Panc1 (cell line): ENCODE data around the gene SENP8. TPM values are rescaled to one million over a fixed set of nuclear protein-coding genes. Genes with fewer than 3 reads are reported as not detected.

Experiments
- ATAC-seq: fragments of 200-7000 bp; cut with Tn5 transposase; 2 replicates; pipeline ENCODE4 v1.9.1; 2020; ENCODE audit warnings: mild to moderate bottlenecking, moderate library complexity
- BruUV-seq: library from RNA; stranded (reverse); fragments of 400-500 nt; replicated peaks from 2 replicates; lab custom pipeline; 2021; lab: Mats Ljungman, UMichigan
- CTCF ChIA-PET: fragments of 300-600 bp; sonication (Branson Sonifier 250); formaldehyde crosslinking; loops from one replicate; lab custom pipeline; 2022; ENCODE audit warnings: antibody characterized with exemption; lab: Charles Lee
- POLR2A ChIA-PET: fragments of 300-600 bp; sonication (Branson Sonifier 250); formaldehyde crosslinking; loops from one replicate; lab custom pipeline; 2022; ENCODE audit warnings: antibody characterized with exemption; lab: Charles Lee
- DNase-seq: peaks from one replicate; pipeline ENCODE4 v3.0.0-alpha.2; 2010; ENCODE audit warnings: low read depth, low spot score
- H3K27ac ChIP-seq: 2 replicates; pipeline ENCODE4 v1.5.1; 2011; ENCODE audit warnings: mild to moderate bottlenecking, low read length, inconsistent platforms
- H3K27me3 ChIP-seq: fragments of 200-500 bp; sonication (Bioruptor generic); 2 replicates; pipeline ENCODE4 v1.6.0; 2014; ENCODE audit warnings: low read length, inconsistent platforms; ENCODE audit not compliant: control insufficient read depth, insufficient read depth
- H3K36me3 ChIP-seq: fragments of 200-500 bp; sonication (Bioruptor generic); 2 replicates; pipeline ENCODE4 v1.5.1; 2014; ENCODE audit warnings: inconsistent platforms, mild to moderate bottlenecking, low read length, moderate library complexity; ENCODE audit not compliant: control insufficient read depth, insufficient read depth
- H3K4me1 ChIP-seq: 2 replicates; pipeline ENCODE4 v1.5.1; 2011; ENCODE audit warnings: inconsistent platforms, mild to moderate bottlenecking, low read length, moderate library complexity; ENCODE audit not compliant: control insufficient read depth, insufficient read depth
- H3K4me3 ChIP-seq, 2 experiments: 2 replicates each; pipeline ENCODE4 v1.5.1; 2011 to 2012; ENCODE audit warnings: low read depth in 2 of 2, low read length in 2 of 2, mild to moderate bottlenecking in 2 of 2, inconsistent platforms in 1 of 2, moderate library complexity in 1 of 2
- H3K9me3 ChIP-seq: fragments of 200-500 bp; sonication (Bioruptor generic); 2 replicates; pipeline ENCODE4 v1.5.1; 2014; ENCODE audit warnings: low read depth, mild to moderate bottlenecking, inconsistent platforms, low read length, moderate library complexity; ENCODE audit not compliant: control insufficient read depth, insufficient read depth
- CTCF ChIP-seq: fragments of 450-650 bp; IDR thresholded peaks from 2 replicates; pipeline ENCODE4 v1.5.1; 2017; ENCODE audit warnings: mild to moderate bottlenecking
- POLR2AphosphoS5 ChIP-seq: IDR thresholded peaks from 2 replicates; pipeline ENCODE4 v1.6.1; 2012; ENCODE audit warnings: mild to moderate bottlenecking, low read depth, low read length, moderate library complexity
- SIN3A ChIP-seq: IDR thresholded peaks from 2 replicates; pipeline ENCODE4 v1.6.1; 2012; ENCODE audit warnings: low read depth, mild to moderate bottlenecking, low read length, moderate library complexity, borderline replicate concordance; ENCODE audit not compliant: insufficient read depth
- TCF7L2 ChIP-seq: IDR thresholded peaks from 2 replicates; pipeline ENCODE4 v1.6.1; 2011; ENCODE audit warnings: mild to moderate bottlenecking, low read depth, low read length, inconsistent platforms
- in situ Hi-C: cut with HindIII; loops from 2 replicates; pipeline ENCODE4 v1.10.0; 2016; ENCODE audit warnings: low sequenced_read_pairs, low pct_unique_long_range_greater_than_20kb
- intact Hi-C: fragments of 100-400 bp; cut with micrococcal nuclease; formaldehyde crosslinking; loops from one replicate; pipeline ENCODE4 v1.10.0; 2022; ENCODE audit not compliant: unreplicated experiment
- total RNA-seq: library from RNA; stranded (reverse); gene quantifications from one replicate; pipeline ENCODE4 v1.2.1, GENCODE V29; 2021; ENCODE audit not compliant: unreplicated experiment
- TF ChIP-seq, protein P1 (sequence below), 2 experiments: IDR thresholded peaks; 2 replicates each; pipeline ENCODE4 v1.6.1; 2011 to 2012; ENCODE audit warnings: low read depth in 2 of 2, control low read depth in 1 of 2, low read length in 1 of 2, mild to moderate bottlenecking in 1 of 2, moderate library complexity in 1 of 2; ENCODE audit not compliant: insufficient read depth in 1 of 2

SENP8 gene
- total RNA-seq, 1 experiment from 2014 or later, result 2.9 TPM

DNA sequence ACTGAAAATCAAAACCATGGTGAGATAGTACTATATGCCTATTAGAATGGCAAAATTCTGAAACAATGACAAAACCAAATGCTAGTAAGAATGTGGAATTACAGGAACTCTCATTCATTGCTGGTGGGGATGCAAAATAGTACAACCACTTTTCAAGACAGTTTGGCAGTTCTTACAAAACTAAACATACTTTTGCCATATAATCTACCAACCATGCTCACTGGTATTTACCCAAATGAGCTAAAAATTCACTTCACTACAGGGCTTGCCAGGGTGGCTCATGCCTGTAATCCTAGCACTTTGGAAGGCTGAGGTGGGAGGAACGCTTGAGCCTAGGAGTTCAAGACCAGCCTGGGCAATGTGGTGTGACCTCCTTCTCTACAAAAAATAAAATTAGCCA, 40.3 kb upstream of the SENP8 start:
- no peaks in the 10 kb centered on the region for H3K4me1 ChIP-seq
- in situ Hi-C loops, result no loop called here
- ATAC-seq, result no peak
- TF ChIP-seq CTCF, result no peak
- TF ChIP-seq, protein P1, sequence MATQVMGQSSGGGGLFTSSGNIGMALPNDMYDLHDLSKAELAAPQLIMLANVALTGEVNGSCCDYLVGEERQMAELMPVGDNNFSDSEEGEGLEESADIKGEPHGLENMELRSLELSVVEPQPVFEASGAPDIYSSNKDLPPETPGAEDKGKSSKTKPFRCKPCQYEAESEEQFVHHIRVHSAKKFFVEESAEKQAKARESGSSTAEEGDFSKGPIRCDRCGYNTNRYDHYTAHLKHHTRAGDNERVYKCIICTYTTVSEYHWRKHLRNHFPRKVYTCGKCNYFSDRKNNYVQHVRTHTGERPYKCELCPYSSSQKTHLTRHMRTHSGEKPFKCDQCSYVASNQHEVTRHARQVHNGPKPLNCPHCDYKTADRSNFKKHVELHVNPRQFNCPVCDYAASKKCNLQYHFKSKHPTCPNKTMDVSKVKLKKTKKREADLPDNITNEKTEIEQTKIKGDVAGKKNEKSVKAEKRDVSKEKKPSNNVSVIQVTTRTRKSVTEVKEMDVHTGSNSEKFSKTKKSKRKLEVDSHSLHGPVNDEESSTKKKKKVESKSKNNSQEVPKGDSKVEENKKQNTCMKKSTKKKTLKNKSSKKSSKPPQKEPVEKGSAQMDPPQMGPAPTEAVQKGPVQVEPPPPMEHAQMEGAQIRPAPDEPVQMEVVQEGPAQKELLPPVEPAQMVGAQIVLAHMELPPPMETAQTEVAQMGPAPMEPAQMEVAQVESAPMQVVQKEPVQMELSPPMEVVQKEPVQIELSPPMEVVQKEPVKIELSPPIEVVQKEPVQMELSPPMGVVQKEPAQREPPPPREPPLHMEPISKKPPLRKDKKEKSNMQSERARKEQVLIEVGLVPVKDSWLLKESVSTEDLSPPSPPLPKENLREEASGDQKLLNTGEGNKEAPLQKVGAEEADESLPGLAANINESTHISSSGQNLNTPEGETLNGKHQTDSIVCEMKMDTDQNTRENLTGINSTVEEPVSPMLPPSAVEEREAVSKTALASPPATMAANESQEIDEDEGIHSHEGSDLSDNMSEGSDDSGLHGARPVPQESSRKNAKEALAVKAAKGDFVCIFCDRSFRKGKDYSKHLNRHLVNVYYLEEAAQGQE (IDR thresholded peaks at IDR 0.05; ENCODE audit: insufficient read depth in 1 of 2, low read depth in 2 of 2, low read length in 1 of 2), result no peak
- no peak for TF ChIP-seq TCF7L2
- no peak for TF ChIP-seq SIN3A
- TF ChIP-seq POLR2AphosphoS5, result no peak
- no TSS peak for BruUV-seq
- H3K4me3 ChIP-seq, result no peak overlapping the region
- H3K9me3 ChIP-seq, result no peaks in the 10 kb centered on the region
- H3K27me3 ChIP-seq, result no peaks in the 10 kb centered on the region
- no peak for DNase-seq
- intact Hi-C loops, result no loop called here
- no peak overlapping the region for H3K27ac ChIP-seq
- ChIA-PET POLR2A (no interaction called here), CTCF (no interaction called here)
- no peaks in the 10 kb centered on the region for H3K36me3 ChIP-seq

DNA sequence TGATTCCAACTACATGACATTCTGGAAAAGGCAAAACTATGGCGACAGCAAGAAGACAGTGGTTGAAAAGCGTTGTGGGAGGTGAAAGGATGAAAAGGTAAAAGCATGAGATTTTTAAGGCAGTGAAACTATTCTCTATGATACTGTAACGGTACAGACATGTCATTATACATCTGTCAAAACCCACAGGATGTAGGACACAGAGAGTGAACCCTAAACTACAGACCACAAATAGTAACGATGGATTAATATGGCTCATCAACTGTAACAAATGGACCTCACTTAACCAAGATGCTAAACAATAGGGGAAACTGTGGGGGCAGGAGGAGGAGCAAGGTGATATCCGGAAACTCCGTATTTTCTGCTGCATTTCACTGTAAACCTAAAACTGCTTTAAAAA, 39.3 kb upstream of the SENP8 start:
- in situ Hi-C loops (no loop called here), intact Hi-C loops (no loop called here)
- CTCF ChIA-PET, result no interaction called here
- DNase-seq (no peak), ATAC-seq (no peak)
- Histone ChIP-seq H3K4me3 (no peak overlapping the region), H3K9me3 (no peaks in the 10 kb centered on the region), H3K36me3 (no peaks in the 10 kb centered on the region), H3K4me1 (no peaks in the 10 kb centered on the region), H3K27ac (no peak overlapping the region), H3K27me3 (no peaks in the 10 kb centered on the region)
- BruUV-seq, result no TSS peak
- POLR2A ChIA-PET, result no interaction called here
- TF ChIP-seq, protein P1 (IDR thresholded peaks at IDR 0.05; ENCODE audit: insufficient read depth in 1 of 2, low read depth in 2 of 2, low read length in 1 of 2), result no peak
- TF ChIP-seq POLR2AphosphoS5, result no peak
- no peak for TF ChIP-seq TCF7L2
- TF ChIP-seq SIN3A, result no peak
- no peak for TF ChIP-seq CTCF
